ENCODE results near the gene GGACT. TPM values are rescaled to one million over a fixed set of nuclear protein-coding genes. Genes with fewer than 3 reads are reported as not detected.

GGACT gene
- total and polyA plus RNA-seq, 2 experiments from 2014 or later: 0.24 to 1.0 TPM

GRCh38 chr13:100526318-100527000 lies 62.1 kb downstream of the GGACT start:
- Histone ChIP-seq H3K4me1 (ENCODE audit: insufficient read depth) (peaks cover 44% of the 10 kb centered on the region), H4K20me1 (replicated peaks; ENCODE audit: insufficient read depth) (no peaks in the 10 kb centered on the region), H3F3A (replicated peaks; ENCODE audit: low read depth) (peaks cover 6% of the 10 kb centered on the region; the same call in 1 of the 2 replicates), H3K36me3 (ENCODE audit: insufficient read depth) (0 out of 2 replicates have a peak, but pooled peaks cover 5% of the 10 kb centered on the region), H3K9me2 (ENCODE audit: insufficient read depth) (no peaks in the 10 kb centered on the region), H2AFZ (no peak overlapping the region), H3K27ac (ENCODE audit: low read depth) (no peak overlapping the region), H3K4me2 (no peak overlapping the region), H3K4me3 (no peak overlapping the region), H3K79me2 (replicated peaks; ENCODE audit: insufficient read depth) (no peaks in the 10 kb centered on the region), H3K27me3 (ENCODE audit: insufficient read depth) (no peaks in the 10 kb centered on the region)
- Mint-ChIP-seq H3K9me3 (no peaks in the 10 kb centered on the region; the same call in 2 of the 3 replicates), H3K4me1 (peaks cover 59% of the 10 kb centered on the region), H3K4me3 (no peak overlapping the region), H3K27ac (no peak overlapping the region), H3K36me3 (ENCODE audit: low read depth) (peaks cover 10% of the 10 kb centered on the region; the same call in 2 of the 3 replicates), H3K27me3 (ENCODE audit: insufficient read depth, low read depth, poor library complexity) (peaks cover 18% of the 10 kb centered on the region)
- peak; percentile 20 for ATAC-seq
- DNase-seq (ENCODE audit: low spot score): peak; percentile 46
- TF ChIP-seq ZNF462 (CRISPR knock-in tag; IDR thresholded peaks at IDR 0.05) (no peak), CTCF (conservative IDR thresholded peaks at IDR 0.05; ENCODE audit: low read depth in 2 of 2) (peak; percentile 28 to 30; a peak in 3 of 4 replicates)

Measured in GM23338 (cell line).